ENCODE data around the gene MMP15. TPM values are rescaled to one million over a fixed set of nuclear protein-coding genes. Genes with fewer than 3 reads are reported as not detected.

The MMP15 gene
- total and polyA plus RNA-seq, 2 of the 4 experiments (the other 2 are of a cell fraction), result 0.18 to 0.56 TPM

GRCh38 chr16:57988929-57989328 is 36.6 kb upstream of the MMP15 start:
- H3K14ac ChIP-seq (replicated peaks; ENCODE audit: low read depth, low read length), result no peak overlapping the region
- no TSS peak for BruUV-seq (replicated peaks)
- H3K4me3 ChIP-seq (ENCODE audit: insufficient read depth, low read depth, low read length), result no peak overlapping the region
- H3K18ac ChIP-seq (ENCODE audit: low read depth, low read length), result no peak overlapping the region
- no peak overlapping the region for H2BK120ac ChIP-seq (ENCODE audit: low read depth, low read length)
- no peak overlapping the region for H2AK9ac ChIP-seq (replicated peaks; ENCODE audit: low read depth, low read length, poor library complexity)
- no peak overlapping the region for H3K4me2 ChIP-seq (ENCODE audit: low read depth, low read length)
- no peak overlapping the region for H3K23ac ChIP-seq (ENCODE audit: low read depth, low read length)
- DNase-seq (no peak), ATAC-seq (ENCODE audit: low read depth) (no peak)
- H3K79me1 ChIP-seq (ENCODE audit: low read depth in 1 of 2, low read length in 2 of 2), result peaks cover under 1 to 3% of the 10 kb centered on the region in 2 experiments; a peak in 1 of 4 replicates
- no peaks in the 10 kb centered on the region for H3K9me1 ChIP-seq (ENCODE audit: insufficient read depth, low read length)
- H2BK15ac ChIP-seq (ENCODE audit: low read depth, low read length), result no peak overlapping the region
- no peak overlapping the region for H2BK5ac ChIP-seq (ENCODE audit: low read depth, low read length, poor library complexity, severe bottlenecking)
- no peaks in the 10 kb centered on the region for H3K9me3 ChIP-seq (ENCODE audit: control insufficient read depth, insufficient read depth, low read length)
- intact Hi-C loops (cut with micrococcal nuclease), result no loop called here
- H2BK20ac ChIP-seq (ENCODE audit: low read depth, low read length), result no peak overlapping the region
- no peaks in the 10 kb centered on the region for H3K36me3 ChIP-seq (ENCODE audit: control insufficient read depth, insufficient read depth, low read length)
- TF ChIP-seq FOS (IDR thresholded peaks at IDR 0.05; ENCODE audit: low read depth, low read length), result no peak
- TF ChIP-seq MAZ (IDR thresholded peaks at IDR 0.05; ENCODE audit: borderline replicate concordance, low read depth, low read length), result no peak
- no peak for TF ChIP-seq SMC3 (IDR thresholded peaks at IDR 0.05; ENCODE audit: low read depth, low read length)
- TF ChIP-seq POLR2A (IDR thresholded peaks at IDR 0.05; ENCODE audit: low read depth, low read length), result no peak
- no peak for TF ChIP-seq NFE2L2 (IDR thresholded peaks at IDR 0.05; ENCODE audit: low read depth, low read length)
- no peak for TF ChIP-seq CEBPB (IDR thresholded peaks at IDR 0.05; ENCODE audit: low read depth, low read length)
- TF ChIP-seq BHLHE40 (IDR thresholded peaks at IDR 0.05; ENCODE audit: low read depth, low read length), result no peak
- TF ChIP-seq RFX5 (IDR thresholded peaks at IDR 0.05; ENCODE audit: low read depth, low read length), result no peak
- no peak for TF ChIP-seq RCOR1 (IDR thresholded peaks at IDR 0.05; ENCODE audit: insufficient replicate concordance, low read length)
- no peak for TF ChIP-seq MAFK (IDR thresholded peaks at IDR 0.05; ENCODE audit: low read depth, low read length)
- TF ChIP-seq RAD21 (IDR thresholded peaks at IDR 0.05; ENCODE audit: low read length), result no peak
- no peak for TF ChIP-seq USF2 (IDR thresholded peaks at IDR 0.05; ENCODE audit: low read depth, low read length)
- TF ChIP-seq MXI1 (IDR thresholded peaks at IDR 0.05; ENCODE audit: borderline replicate concordance, low read depth, low read length), result no peak
- H2AK5ac ChIP-seq (ENCODE audit: low read depth, low read length), result no peak overlapping the region
- peaks cover 2% of the 10 kb centered on the region; the same call in 1 of the 2 replicates for H3K4me1 ChIP-seq (ENCODE audit: control insufficient read depth, insufficient read depth, low read length)
- H4K5ac ChIP-seq (ENCODE audit: low read depth, low read length), result no peak overlapping the region
- CTCF ChIA-PET, result no interaction called here
- H3K9ac ChIP-seq (ENCODE audit: low read depth, low read length), result no peak overlapping the region
- H4K20me1 ChIP-seq (ENCODE audit: insufficient read depth, low read length), result peaks cover 9% of the 10 kb centered on the region; the same call in 1 of the 2 replicates
- H3K27me3 ChIP-seq (ENCODE audit: control insufficient read depth, insufficient read depth, low read length), result peaks cover 34% of the 10 kb centered on the region
- dilution Hi-C loops (cut with HindIII; ENCODE audit: low sequenced_read_pairs, unreplicated experiment), result no loop called here
- no peak overlapping the region for H3K4ac ChIP-seq (ENCODE audit: low read depth, low read length)
- H4K8ac ChIP-seq (ENCODE audit: low read depth in 2 of 2, low read length in 2 of 2), result no peak overlapping the region
- H3K27ac ChIP-seq (ENCODE audit: insufficient read depth, low read length), result no peak overlapping the region
- no peak overlapping the region for H3K56ac ChIP-seq (ENCODE audit: extremely low read depth, insufficient read depth, low read length)
- WGBS, 2 experiments (ENCODE audit: extremely low coverage in 2 of 2, insufficient read length in 1 of 2), result no CpG with 5 or more reads among the region's 1 CpG
- no peak overlapping the region for H4K91ac ChIP-seq (ENCODE audit: insufficient read depth, low read depth, low read length)
- no peak overlapping the region for H2AFZ ChIP-seq (replicated peaks; ENCODE audit: low read length, poor library complexity)
- in situ Hi-C loops (cut with MboI; ENCODE audit: low sequenced_read_pairs), result no loop called here
- POLR2A ChIA-PET (ENCODE audit: unreplicated experiment), result no interaction called here

Measured in IMR-90 (cell line).